B cell (primary cell): Measurements from ENCODE around the gene SOAT2. TPM values are rescaled to one million over a fixed set of nuclear protein-coding genes. Genes with fewer than 3 reads are reported as not detected.

Experiments used
- ATAC-seq: fragments of 200-7000 bp; cut with Tn5 transposase; one replicate; pipeline ENCODE4 v1.10.0; 2021; ENCODE audit warnings: low read depth, mild to moderate bottlenecking, moderate number of reproducible peaks, moderate library complexity
- CTCF ChIA-PET: fragments of 350-600 bp; sonication (Branson Sonifier 250); formaldehyde crosslinking; loops from one replicate; lab custom pipeline; 2021; ENCODE audit warnings: antibody characterized with exemption, inconsistent platforms; lab: Charles Lee
- POLR2A ChIA-PET: fragments of 350-600 bp; sonication (Branson Sonifier 250); formaldehyde crosslinking; loops from one replicate; lab custom pipeline; 2021; ENCODE audit warnings: antibody characterized with exemption; lab: Charles Lee
- DNase-seq: peaks from one replicate; pipeline ENCODE4 v3.0.0; 2013
- H2AFZ ChIP-seq: 2 replicates; pipeline ENCODE4 v1.6.1; 2012; ENCODE audit warnings: mild to moderate bottlenecking, low read depth, low read length; ENCODE audit not compliant: insufficient read depth, poor library complexity, severe bottlenecking
- H3K27ac ChIP-seq, 2 donors: 1 replicate in 1 of 2; 2 replicates in 1 of 2; pipeline ENCODE4 v1.5.1; 2012 to 2013; ENCODE audit warnings: low read length in 2 of 2, mild to moderate bottlenecking in 2 of 2, moderate library complexity in 1 of 2
- H3K27me3 ChIP-seq, 4 experiments: fragments of 200-600 bp in 1 of 4; sonication (generic) in 1 of 4; replicated peaks in 1 of 4; 1 replicate in 2 of 4; 2 replicates in 2 of 4; pipeline versions ENCODE4 v1.6.1 to v1.7.0; 2013 to 2016; ENCODE audit warnings: low read length in 3 of 4, mild to moderate bottlenecking in 2 of 4, mixed read lengths in 1 of 4, moderate library complexity in 1 of 4; ENCODE audit not compliant: insufficient read depth in 4 of 4, control insufficient read depth in 3 of 4; ENCODE audit errors: control extremely low read depth in 1 of 4
- H3K36me3 ChIP-seq, 2 experiments: replicated peaks in 1 of 2; 1 replicate in 1 of 2; 2 replicates in 1 of 2; pipeline versions ENCODE4 v1.6.1 to v1.7.1; 2013; ENCODE audit warnings: low read length in 1 of 2; ENCODE audit not compliant: insufficient read depth in 2 of 2, control insufficient read depth in 1 of 2; ENCODE audit errors: control extremely low read depth in 1 of 2, extremely low read depth in 1 of 2
- H3K4me1 ChIP-seq, 2 donors: fragments of 200-600 bp in 1 of 2; sonication (generic) in 1 of 2; 1 replicate in 1 of 2; 2 replicates in 1 of 2; pipeline versions ENCODE4 v1.5.1 to v1.6.1; 2013 to 2017; ENCODE audit warnings: low read length in 2 of 2; ENCODE audit not compliant: control insufficient read depth in 2 of 2, insufficient read depth in 2 of 2
- H3K4me2 ChIP-seq: replicated peaks from 2 replicates; pipeline ENCODE3; 2012; ENCODE audit warnings: mild to moderate bottlenecking, low read depth, low read length; ENCODE audit not compliant: poor library complexity, severe bottlenecking
- H3K4me3 ChIP-seq, 5 experiments: fragments of 200-600 bp in 1 of 5; sonication (generic) in 1 of 5; 1 replicate in 3 of 5; 2 replicates in 2 of 5; pipeline versions ENCODE4 v1.5.1 to v1.7.0; 2011 to 2016; ENCODE audit warnings: low read length in 4 of 5, mild to moderate bottlenecking in 4 of 5, low read depth in 2 of 5, control low read depth in 1 of 5, moderate library complexity in 1 of 5; ENCODE audit not compliant: insufficient read depth in 1 of 5; ENCODE audit errors: control extremely low read depth in 1 of 5, extremely low read depth in 1 of 5
- H3K79me2 ChIP-seq: fragments of 200-600 bp; sonication (generic); one replicate; pipeline ENCODE4 v1.6.0; 2016; ENCODE audit warnings: low read length; ENCODE audit not compliant: control insufficient read depth, insufficient read depth
- H3K9ac ChIP-seq: fragments of 200-600 bp; sonication (generic); 2 replicates; pipeline ENCODE4 v1.6.1; 2017; ENCODE audit warnings: mild to moderate bottlenecking, low read length, moderate library complexity
- H3K9me3 ChIP-seq, 3 donors: one replicate each; pipeline versions ENCODE4 v1.6.1 to v1.7.1; 2013; ENCODE audit warnings: low read length in 2 of 3; ENCODE audit not compliant: control insufficient read depth in 2 of 3, insufficient read depth in 1 of 3; ENCODE audit errors: control extremely low read depth in 1 of 3
- H4K20me1 ChIP-seq: 2 replicates; pipeline ENCODE4 v1.6.0; 2012; ENCODE audit warnings: mild to moderate bottlenecking, low read length; ENCODE audit not compliant: insufficient read depth, control insufficient read depth, poor library complexity, severe bottlenecking
- H3K27ac Mint-ChIP-seq: one replicate; pipeline ENCODE4 v1.8.0; 2021; ENCODE audit warnings: mixed read lengths
- H3K27me3 Mint-ChIP-seq: one replicate; pipeline ENCODE4 v1.8.0; 2021; ENCODE audit warnings: mixed read lengths
- H3K4me1 Mint-ChIP-seq: one replicate; pipeline ENCODE4 v1.8.0; 2021; ENCODE audit warnings: mixed read lengths
- H3K4me3 Mint-ChIP-seq: one replicate; pipeline ENCODE4 v1.8.0; 2021; ENCODE audit warnings: mixed read lengths
- H3K9me3 Mint-ChIP-seq: one replicate; pipeline ENCODE4 v1.8.0; 2022; ENCODE audit warnings: mixed read lengths; ENCODE audit not compliant: insufficient read depth
- CTCF ChIP-seq: fragments of 200-600 bp; IDR thresholded peaks from one replicate; pipeline ENCODE4 v1.8.0; 2022; ENCODE audit warnings: antibody characterized with exemption, mild to moderate bottlenecking
- EZH2 ChIP-seq: IDR thresholded peaks from 2 replicates; pipeline ENCODE4 v1.6.1; 2012; ENCODE audit warnings: borderline replicate concordance, low read depth, mild to moderate bottlenecking, moderate library complexity, low read length; ENCODE audit not compliant: insufficient read depth, poor library complexity, severe bottlenecking
- WGBS: methylation state at CpG from one replicate; pipeline ENCODE4 v1.1.5; 2013; ENCODE audit warnings: missing lambda C conversion rate; ENCODE audit not compliant: insufficient coverage; 5-methylcytosine and 5-hydroxymethylcytosine counted together
- intact Hi-C: fragments of 100-400 bp; cut with micrococcal nuclease; formaldehyde crosslinking; loops from one replicate; pipeline ENCODE4 v1.10.0; 2022
- polyA plus RNA-seq: library from polyadenylated mRNA; depleted of rRNA; stranded (reverse); fragments of >200 nt; gene quantifications from 2 replicates; pipeline ENCODE4 v1.2.3, GENCODE V29; 2012
- total RNA-seq, 2 donors: library from RNA; stranded (reverse); fragments of 120-200 nt in 1 of 2; gene quantifications; 1 replicate in 1 of 2; 2 replicates in 1 of 2; pipeline versions ENCODE4 v1.2.3 to v1.2.4, GENCODE V29; 2013 to 2022

SOAT2 gene
- total and polyA plus RNA-seq, 2 donors (not counting 1 experiment from before 2014, with no cell fraction given), result 0.31 TPM; not detected in 1

- no peak for TF ChIP-seq EZH2
- TF ChIP-seq CTCF, result no peak
- H3K4me3 Mint-ChIP-seq, result no peak overlapping the region
- Histone ChIP-seq H3K4me2 (no peak overlapping the region), H4K20me1 (no peaks in the 10 kb centered on the region), H3K27ac (no peak overlapping the region), H3K4me3 (no peak overlapping the region), H3K79me2 (no peaks in the 10 kb centered on the region), H3K36me3 (no peaks in the 10 kb centered on the region), H3K9me3 (peaks cover 2 to 11% (median 8%) of the 10 kb centered on the region in 3 donors), H2AFZ (no peak overlapping the region), H3K4me1 (no peaks in the 10 kb centered on the region), H3K9ac (no peak overlapping the region), H3K27me3 (peaks cover 0 to 5% (median 0%) of the 10 kb centered on the region in 4 experiments)
- DNase-seq, result no peak
- no peak overlapping the region for H3K27ac Mint-ChIP-seq
- CTCF ChIA-PET, result interaction anchor here (0.7 kb wide), 1 partner anchor 53 kb away, joined by 4 read pairs; no protein-coding TSS in a partner anchor
- intact Hi-C loops, result no loop called here
- peaks cover 2% of the 10 kb centered on the region for H3K9me3 Mint-ChIP-seq
- no peak for ATAC-seq
- H3K4me1 Mint-ChIP-seq, result no peaks in the 10 kb centered on the region
- POLR2A ChIA-PET, result no interaction called here
- no CpG with 5 or more reads among the region's 3 CpGs for WGBS
- peaks cover 18% of the 10 kb centered on the region for H3K27me3 Mint-ChIP-seq
Measured at GRCh38 chr12:53133722-53134121, 30.4 kb downstream of the SOAT2 start.

- Mint-ChIP-seq H3K4me1 (no peaks in the 10 kb centered on the region), H3K27me3 (peaks cover 9% of the 10 kb centered on the region), H3K4me3 (no peak overlapping the region), H3K9me3 (peaks cover 2% of the 10 kb centered on the region), H3K27ac (no peak overlapping the region)
- Histone ChIP-seq H3K4me1 (no peaks in the 10 kb centered on the region), H3K36me3 (no peaks in the 10 kb centered on the region), H4K20me1 (no peaks in the 10 kb centered on the region), H3K79me2 (no peaks in the 10 kb centered on the region), H3K27me3 (no peaks in the 10 kb centered on the region), H3K9me3 (peaks cover 0 to 11% (median 2%) of the 10 kb centered on the region in 3 donors), H2AFZ (no peak overlapping the region), H3K9ac (no peak overlapping the region), H3K4me2 (no peak overlapping the region), H3K4me3 (no peak overlapping the region), H3K27ac (no peak overlapping the region)
- intact Hi-C loops, result no loop called here
- 97% methylated on average over 3 of the region's 4 CpGs for WGBS
- TF ChIP-seq CTCF (no peak), EZH2 (no peak)
- CTCF ChIA-PET, result interaction anchor here (0.7 kb wide), 3 partner anchors 65 to 690 kb away, joined by 3 to 5 read pairs (median 4); no protein-coding TSS in a partner anchor
- DNase-seq (no peak), ATAC-seq (no peak)
- POLR2A ChIA-PET, result no interaction called here
Measured at GRCh38 chr12:53143355-53143754, 40.1 kb downstream of the SOAT2 start.
